GM23338 (cell line): Measurements from ENCODE around the gene CACNA1A. TPM values are rescaled to one million over a fixed set of nuclear protein-coding genes. Genes with fewer than 3 reads are reported as not detected.

Experiments
- ATAC-seq: fragments of 200-7000 bp; cut with Tn5 transposase; 3 replicates; pipeline ENCODE4 v1.9.1; 2020
- DNase-seq: peaks from one replicate; pipeline ENCODE4 v3.0.0-alpha.2; 2015; ENCODE audit warnings: low spot score
- H2AFZ ChIP-seq: fragments of 200-600 bp; sonication (generic); 2 replicates; pipeline ENCODE4 v1.8.0; 2016; ENCODE audit warnings: antibody characterized with exemption, mild to moderate bottlenecking, moderate library complexity
- H3F3A ChIP-seq: fragments of 200-600 bp; sonication (generic); replicated peaks from 2 replicates; pipeline ENCODE4 v1.8.0; 2017; ENCODE audit warnings: antibody characterized with exemption, mixed run types, low read depth
- H3K27ac ChIP-seq: fragments of 200-600 bp; sonication (generic); 2 replicates; pipeline ENCODE4 v1.6.1; 2016; ENCODE audit warnings: low read depth
- H3K27me3 ChIP-seq: fragments of 200-600 bp; sonication (generic); 2 replicates; pipeline ENCODE4 v1.8.0; 2016; ENCODE audit warnings: mild to moderate bottlenecking, mixed run types, moderate library complexity; ENCODE audit not compliant: insufficient read depth
- H3K36me3 ChIP-seq: fragments of 200-600 bp; sonication (generic); 2 replicates; pipeline ENCODE4 v1.8.0; 2016; ENCODE audit warnings: mild to moderate bottlenecking; ENCODE audit not compliant: insufficient read depth
- H3K4me1 ChIP-seq: fragments of 200-600 bp; sonication (generic); 2 replicates; pipeline ENCODE4 v1.8.0; 2016; ENCODE audit warnings: mild to moderate bottlenecking, moderate library complexity; ENCODE audit not compliant: insufficient read depth
- H3K4me2 ChIP-seq: fragments of 200-600 bp; sonication (generic); 2 replicates; pipeline ENCODE4 v1.7.1; 2017; ENCODE audit warnings: mixed run types
- H3K4me3 ChIP-seq: fragments of 200-600 bp; sonication (generic); 2 replicates; pipeline ENCODE4 v1.6.1; 2016; ENCODE audit warnings: mixed run types
- H3K79me2 ChIP-seq: fragments of 200-600 bp; sonication (generic); replicated peaks from 2 replicates; pipeline ENCODE4 v1.8.0; 2017; ENCODE audit warnings: mild to moderate bottlenecking; ENCODE audit not compliant: insufficient read depth
- H3K9me2 ChIP-seq: fragments of 200-600 bp; sonication (generic); 2 replicates; pipeline ENCODE4 v1.8.0; 2017; ENCODE audit not compliant: insufficient read depth
- H4K20me1 ChIP-seq: fragments of 200-600 bp; sonication (generic); replicated peaks from 2 replicates; pipeline ENCODE4 v1.8.0; 2017; ENCODE audit warnings: mild to moderate bottlenecking; ENCODE audit not compliant: insufficient read depth
- H3K27ac Mint-ChIP-seq: 2 replicates; pipeline ENCODE4 v1.8.0; 2020; ENCODE audit warnings: inconsistent platforms, mild to moderate bottlenecking, moderate library complexity, mixed read lengths
- H3K27me3 Mint-ChIP-seq: 3 replicates; pipeline ENCODE4 v1.8.0; 2022; ENCODE audit warnings: low read depth, mild to moderate bottlenecking, moderate library complexity, mixed read lengths, inconsistent platforms; ENCODE audit not compliant: insufficient read depth, poor library complexity
- H3K36me3 Mint-ChIP-seq: 3 replicates; pipeline ENCODE4 v1.8.0; 2021; ENCODE audit warnings: low read depth, mild to moderate bottlenecking, inconsistent platforms, moderate library complexity, mixed read lengths
- H3K4me1 Mint-ChIP-seq: 3 replicates; pipeline ENCODE4 v1.8.0; 2020; ENCODE audit warnings: mild to moderate bottlenecking, inconsistent platforms, mixed read lengths
- H3K4me3 Mint-ChIP-seq: 3 replicates; pipeline ENCODE4 v1.8.0; 2021; ENCODE audit warnings: moderate library complexity, mild to moderate bottlenecking, inconsistent platforms, mixed read lengths
- H3K9me3 Mint-ChIP-seq: 3 replicates; pipeline ENCODE4 v1.8.0; 2020; ENCODE audit warnings: moderate library complexity, mild to moderate bottlenecking, inconsistent platforms, mixed read lengths
- CREB1 ChIP-seq: fragments of 250-450 bp; sonication (Bioruptor Pico); IDR thresholded peaks from 2 replicates; pipeline ENCODE4 v1.5.0; 2020; ENCODE audit warnings: low read depth, mild to moderate bottlenecking, moderate library complexity
- EZH2 ChIP-seq: fragments of 200-600 bp; sonication (generic); IDR thresholded peaks from one replicate; pipeline ENCODE4 v1.8.0; 2017; ENCODE audit warnings: antibody characterized with exemption, mild to moderate bottlenecking, low read depth; ENCODE audit not compliant: unreplicated experiment
- EZH2phosphoT487 ChIP-seq: fragments of 200-600 bp; sonication (generic); IDR thresholded peaks from one replicate; pipeline ENCODE4 v1.8.1; 2018; ENCODE audit warnings: antibody characterized with exemption; ENCODE audit not compliant: unreplicated experiment
- JUNB ChIP-seq: IDR thresholded peaks from one replicate; pipeline ENCODE4 v1.6.1; 2016; ENCODE audit warnings: antibody characterized with exemption; ENCODE audit not compliant: unreplicated experiment
- NANOG ChIP-seq: IDR thresholded peaks from 2 replicates; pipeline ENCODE4 v1.6.1; 2016; ENCODE audit warnings: antibody characterized with exemption, borderline replicate concordance
- POLR2AphosphoS5 ChIP-seq: IDR thresholded peaks from 2 replicates; pipeline ENCODE4 v1.6.1; 2016; ENCODE audit warnings: antibody characterized with exemption, low read depth
- STAT1 ChIP-seq: IDR thresholded peaks from one replicate; pipeline ENCODE4 v1.6.1; 2016; ENCODE audit warnings: antibody characterized with exemption; ENCODE audit not compliant: unreplicated experiment
- ZNF114 ChIP-seq: fragments of 250-450 bp; sonication (Bioruptor Pico); IDR thresholded peaks from 2 replicates; pipeline ENCODE4 v1.5.0; 2020; ENCODE audit warnings: mild to moderate bottlenecking, moderate library complexity
- ZNF331 ChIP-seq: fragments of 250-450 bp; sonication (Bioruptor Pico); IDR thresholded peaks from 2 replicates; pipeline ENCODE4 v1.5.0; 2020; ENCODE audit warnings: low read depth, mild to moderate bottlenecking, moderate library complexity
- polyA plus RNA-seq: library from polyadenylated mRNA; unstranded; fragments of >200 nt; fragmentation: Nextera tagmentation; extraction: Ambion mirVana; gene quantifications from 2 replicates; pipeline ENCODE4 v1.2.1, GENCODE V29; 2016
- total RNA-seq: library from RNA; depleted of rRNA; stranded (reverse); fragments of >200 nt; shearing (Covaris generic); gene quantifications from 2 replicates; pipeline ENCODE4 v1.2.3, GENCODE V29; 2014
- TF ChIP-seq, protein P1 (sequence below): IDR thresholded peaks from 2 replicates; pipeline ENCODE4 v1.6.1; 2016; ENCODE audit warnings: antibody characterized with exemption
- TF ChIP-seq, protein P2 (sequence below): fragments of 250-450 bp; sonication (Bioruptor Pico); IDR thresholded peaks from 2 replicates; pipeline ENCODE4 v1.5.0; 2020; ENCODE audit warnings: mild to moderate bottlenecking, moderate library complexity
- TF ChIP-seq, protein P3 (sequence below), 2 experiments: fragments of 200-600 bp in 1 of 2; sonication (generic) in 1 of 2; conservative IDR thresholded peaks; 2 replicates each; pipeline versions ENCODE4 v1.5.1 to v1.6.1; 2016 to 2017; ENCODE audit warnings: antibody characterized with exemption in 2 of 2, low read depth in 2 of 2, mild to moderate bottlenecking in 2 of 2, moderate library complexity in 1 of 2
- TF ChIP-seq, protein P4 (sequence below): IDR thresholded peaks from one replicate; pipeline ENCODE4 v1.6.1; 2018; ENCODE audit warnings: antibody characterized with exemption; ENCODE audit not compliant: unreplicated experiment

CACNA1A gene
- total and polyA plus RNA-seq, 2 experiments from 2014 or later, result 7.4 to 20.3 TPM

DNA sequence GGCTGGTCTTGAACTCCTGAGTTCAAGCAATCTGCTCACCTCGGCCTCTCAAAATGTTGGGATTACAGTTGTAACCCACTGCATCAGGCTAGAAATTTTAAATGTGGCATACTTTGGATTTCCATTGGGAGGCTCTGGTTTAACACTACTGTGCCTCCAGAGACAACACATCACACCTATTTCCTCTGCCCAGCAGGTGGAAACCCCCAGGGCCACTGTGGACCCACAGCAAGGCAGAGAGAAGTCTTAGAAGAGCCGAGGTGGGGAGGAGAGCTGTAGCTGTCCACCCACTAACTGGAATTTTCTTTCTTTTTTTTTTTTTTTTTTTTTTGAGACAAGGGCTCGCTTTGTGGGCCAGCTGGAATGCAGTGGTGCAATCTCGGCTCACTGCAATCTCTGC is 316.7 kb downstream of the CACNA1A start:
- TF ChIP-seq JUNB, result no peak
- TF ChIP-seq CREB1, result no peak
- no peak for TF ChIP-seq ZNF114 (CRISPR knock-in tag)
- TF ChIP-seq, protein P1, sequence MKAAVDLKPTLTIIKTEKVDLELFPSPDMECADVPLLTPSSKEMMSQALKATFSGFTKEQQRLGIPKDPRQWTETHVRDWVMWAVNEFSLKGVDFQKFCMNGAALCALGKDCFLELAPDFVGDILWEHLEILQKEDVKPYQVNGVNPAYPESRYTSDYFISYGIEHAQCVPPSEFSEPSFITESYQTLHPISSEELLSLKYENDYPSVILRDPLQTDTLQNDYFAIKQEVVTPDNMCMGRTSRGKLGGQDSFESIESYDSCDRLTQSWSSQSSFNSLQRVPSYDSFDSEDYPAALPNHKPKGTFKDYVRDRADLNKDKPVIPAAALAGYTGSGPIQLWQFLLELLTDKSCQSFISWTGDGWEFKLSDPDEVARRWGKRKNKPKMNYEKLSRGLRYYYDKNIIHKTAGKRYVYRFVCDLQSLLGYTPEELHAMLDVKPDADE, result no peak
- TF ChIP-seq POLR2AphosphoS5, result no peak
- TF ChIP-seq, protein P2, sequence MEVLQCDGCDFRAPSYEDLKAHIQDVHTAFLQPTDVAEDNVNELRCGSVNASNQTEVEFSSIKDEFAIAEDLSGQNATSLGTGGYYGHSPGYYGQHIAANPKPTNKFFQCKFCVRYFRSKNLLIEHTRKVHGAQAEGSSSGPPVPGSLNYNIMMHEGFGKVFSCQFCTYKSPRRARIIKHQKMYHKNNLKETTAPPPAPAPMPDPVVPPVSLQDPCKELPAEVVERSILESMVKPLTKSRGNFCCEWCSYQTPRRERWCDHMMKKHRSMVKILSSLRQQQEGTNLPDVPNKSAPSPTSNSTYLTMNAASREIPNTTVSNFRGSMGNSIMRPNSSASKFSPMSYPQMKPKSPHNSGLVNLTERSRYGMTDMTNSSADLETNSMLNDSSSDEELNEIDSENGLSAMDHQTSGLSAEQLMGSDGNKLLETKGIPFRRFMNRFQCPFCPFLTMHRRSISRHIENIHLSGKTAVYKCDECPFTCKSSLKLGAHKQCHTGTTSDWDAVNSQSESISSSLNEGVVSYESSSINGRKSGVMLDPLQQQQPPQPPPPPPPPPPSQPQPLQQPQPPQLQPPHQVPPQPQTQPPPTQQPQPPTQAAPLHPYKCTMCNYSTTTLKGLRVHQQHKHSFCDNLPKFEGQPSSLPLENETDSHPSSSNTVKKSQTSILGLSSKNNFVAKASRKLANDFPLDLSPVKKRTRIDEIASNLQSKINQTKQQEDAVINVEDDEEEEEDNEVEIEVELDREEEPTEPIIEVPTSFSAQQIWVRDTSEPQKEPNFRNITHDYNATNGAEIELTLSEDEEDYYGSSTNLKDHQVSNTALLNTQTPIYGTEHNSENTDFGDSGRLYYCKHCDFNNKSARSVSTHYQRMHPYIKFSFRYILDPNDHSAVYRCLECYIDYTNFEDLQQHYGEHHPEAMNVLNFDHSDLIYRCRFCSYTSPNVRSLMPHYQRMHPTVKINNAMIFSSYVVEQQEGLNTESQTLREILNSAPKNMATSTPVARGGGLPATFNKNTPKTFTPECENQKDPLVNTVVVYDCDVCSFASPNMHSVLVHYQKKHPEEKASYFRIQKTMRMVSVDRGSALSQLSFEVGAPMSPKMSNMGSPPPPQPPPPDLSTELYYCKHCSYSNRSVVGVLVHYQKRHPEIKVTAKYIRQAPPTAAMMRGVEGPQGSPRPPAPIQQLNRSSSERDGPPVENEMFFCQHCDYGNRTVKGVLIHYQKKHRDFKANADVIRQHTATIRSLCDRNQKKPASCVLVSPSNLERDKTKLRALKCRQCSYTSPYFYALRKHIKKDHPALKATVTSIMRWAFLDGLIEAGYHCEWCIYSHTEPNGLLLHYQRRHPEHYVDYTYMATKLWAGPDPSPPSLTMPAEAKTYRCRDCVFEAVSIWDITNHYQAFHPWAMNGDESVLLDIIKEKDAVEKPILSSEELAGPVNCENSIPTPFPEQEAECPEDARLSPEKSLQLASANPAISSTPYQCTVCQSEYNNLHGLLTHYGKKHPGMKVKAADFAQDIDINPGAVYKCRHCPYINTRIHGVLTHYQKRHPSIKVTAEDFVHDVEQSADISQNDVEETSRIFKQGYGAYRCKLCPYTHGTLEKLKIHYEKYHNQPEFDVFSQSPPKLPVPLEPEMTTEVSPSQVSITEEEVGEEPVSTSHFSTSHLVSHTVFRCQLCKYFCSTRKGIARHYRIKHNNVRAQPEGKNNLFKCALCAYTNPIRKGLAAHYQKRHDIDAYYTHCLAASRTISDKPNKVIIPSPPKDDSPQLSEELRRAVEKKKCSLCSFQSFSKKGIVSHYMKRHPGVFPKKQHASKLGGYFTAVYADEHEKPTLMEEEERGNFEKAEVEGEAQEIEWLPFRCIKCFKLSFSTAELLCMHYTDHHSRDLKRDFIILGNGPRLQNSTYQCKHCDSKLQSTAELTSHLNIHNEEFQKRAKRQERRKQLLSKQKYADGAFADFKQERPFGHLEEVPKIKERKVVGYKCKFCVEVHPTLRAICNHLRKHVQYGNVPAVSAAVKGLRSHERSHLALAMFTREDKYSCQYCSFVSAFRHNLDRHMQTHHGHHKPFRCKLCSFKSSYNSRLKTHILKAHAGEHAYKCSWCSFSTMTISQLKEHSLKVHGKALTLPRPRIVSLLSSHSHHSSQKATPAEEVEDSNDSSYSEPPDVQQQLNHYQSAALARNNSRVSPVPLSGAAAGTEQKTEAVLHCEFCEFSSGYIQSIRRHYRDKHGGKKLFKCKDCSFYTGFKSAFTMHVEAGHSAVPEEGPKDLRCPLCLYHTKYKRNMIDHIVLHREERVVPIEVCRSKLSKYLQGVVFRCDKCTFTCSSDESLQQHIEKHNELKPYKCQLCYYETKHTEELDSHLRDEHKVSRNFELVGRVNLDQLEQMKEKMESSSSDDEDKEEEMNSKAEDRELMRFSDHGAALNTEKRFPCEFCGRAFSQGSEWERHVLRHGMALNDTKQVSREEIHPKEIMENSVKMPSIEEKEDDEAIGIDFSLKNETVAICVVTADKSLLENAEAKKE (CRISPR knock-in tag), result no peak
- no peak for TF ChIP-seq STAT1
- no peak for TF ChIP-seq NANOG
- no peak for TF ChIP-seq EZH2
- TF ChIP-seq, protein P3, sequence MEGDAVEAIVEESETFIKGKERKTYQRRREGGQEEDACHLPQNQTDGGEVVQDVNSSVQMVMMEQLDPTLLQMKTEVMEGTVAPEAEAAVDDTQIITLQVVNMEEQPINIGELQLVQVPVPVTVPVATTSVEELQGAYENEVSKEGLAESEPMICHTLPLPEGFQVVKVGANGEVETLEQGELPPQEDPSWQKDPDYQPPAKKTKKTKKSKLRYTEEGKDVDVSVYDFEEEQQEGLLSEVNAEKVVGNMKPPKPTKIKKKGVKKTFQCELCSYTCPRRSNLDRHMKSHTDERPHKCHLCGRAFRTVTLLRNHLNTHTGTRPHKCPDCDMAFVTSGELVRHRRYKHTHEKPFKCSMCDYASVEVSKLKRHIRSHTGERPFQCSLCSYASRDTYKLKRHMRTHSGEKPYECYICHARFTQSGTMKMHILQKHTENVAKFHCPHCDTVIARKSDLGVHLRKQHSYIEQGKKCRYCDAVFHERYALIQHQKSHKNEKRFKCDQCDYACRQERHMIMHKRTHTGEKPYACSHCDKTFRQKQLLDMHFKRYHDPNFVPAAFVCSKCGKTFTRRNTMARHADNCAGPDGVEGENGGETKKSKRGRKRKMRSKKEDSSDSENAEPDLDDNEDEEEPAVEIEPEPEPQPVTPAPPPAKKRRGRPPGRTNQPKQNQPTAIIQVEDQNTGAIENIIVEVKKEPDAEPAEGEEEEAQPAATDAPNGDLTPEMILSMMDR (conservative IDR thresholded peaks at IDR 0.05; ENCODE audit: low read depth in 2 of 2), result no peak
- TF ChIP-seq, protein P4, sequence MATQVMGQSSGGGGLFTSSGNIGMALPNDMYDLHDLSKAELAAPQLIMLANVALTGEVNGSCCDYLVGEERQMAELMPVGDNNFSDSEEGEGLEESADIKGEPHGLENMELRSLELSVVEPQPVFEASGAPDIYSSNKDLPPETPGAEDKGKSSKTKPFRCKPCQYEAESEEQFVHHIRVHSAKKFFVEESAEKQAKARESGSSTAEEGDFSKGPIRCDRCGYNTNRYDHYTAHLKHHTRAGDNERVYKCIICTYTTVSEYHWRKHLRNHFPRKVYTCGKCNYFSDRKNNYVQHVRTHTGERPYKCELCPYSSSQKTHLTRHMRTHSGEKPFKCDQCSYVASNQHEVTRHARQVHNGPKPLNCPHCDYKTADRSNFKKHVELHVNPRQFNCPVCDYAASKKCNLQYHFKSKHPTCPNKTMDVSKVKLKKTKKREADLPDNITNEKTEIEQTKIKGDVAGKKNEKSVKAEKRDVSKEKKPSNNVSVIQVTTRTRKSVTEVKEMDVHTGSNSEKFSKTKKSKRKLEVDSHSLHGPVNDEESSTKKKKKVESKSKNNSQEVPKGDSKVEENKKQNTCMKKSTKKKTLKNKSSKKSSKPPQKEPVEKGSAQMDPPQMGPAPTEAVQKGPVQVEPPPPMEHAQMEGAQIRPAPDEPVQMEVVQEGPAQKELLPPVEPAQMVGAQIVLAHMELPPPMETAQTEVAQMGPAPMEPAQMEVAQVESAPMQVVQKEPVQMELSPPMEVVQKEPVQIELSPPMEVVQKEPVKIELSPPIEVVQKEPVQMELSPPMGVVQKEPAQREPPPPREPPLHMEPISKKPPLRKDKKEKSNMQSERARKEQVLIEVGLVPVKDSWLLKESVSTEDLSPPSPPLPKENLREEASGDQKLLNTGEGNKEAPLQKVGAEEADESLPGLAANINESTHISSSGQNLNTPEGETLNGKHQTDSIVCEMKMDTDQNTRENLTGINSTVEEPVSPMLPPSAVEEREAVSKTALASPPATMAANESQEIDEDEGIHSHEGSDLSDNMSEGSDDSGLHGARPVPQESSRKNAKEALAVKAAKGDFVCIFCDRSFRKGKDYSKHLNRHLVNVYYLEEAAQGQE, result no peak
- no peak for TF ChIP-seq EZH2phosphoT487
- no peak for TF ChIP-seq ZNF331 (CRISPR knock-in tag)
- Histone ChIP-seq H4K20me1 (no peaks in the 10 kb centered on the region), H3F3A (no peaks in the 10 kb centered on the region; the same call in 1 of the 2 replicates), H3K36me3 (no peaks in the 10 kb centered on the region), H3K27ac (no peak overlapping the region), H3K9me2 (no peaks in the 10 kb centered on the region), H3K79me2 (no peaks in the 10 kb centered on the region), H3K4me3 (no peak overlapping the region), H3K27me3 (no peaks in the 10 kb centered on the region), H3K4me2 (no peak overlapping the region), H2AFZ (no peak overlapping the region), H3K4me1 (no peaks in the 10 kb centered on the region; the same call in 1 of the 2 replicates)
- Mint-ChIP-seq H3K4me3 (no peak overlapping the region), H3K27me3 (peaks cover 10% of the 10 kb centered on the region), H3K36me3 (peaks cover 5% of the 10 kb centered on the region; the same call in 1 of the 3 replicates), H3K4me1 (peaks cover 2% of the 10 kb centered on the region; the same call in 2 of the 3 replicates), H3K27ac (no peak overlapping the region), H3K9me3 (peaks cover 2% of the 10 kb centered on the region; the same call in 1 of the 3 replicates)
- no peak for DNase-seq
- ATAC-seq, result no peak
